Diencephalon (tissue), 1 donor: Measurements from ENCODE around the gene SAMHD1. TPM values are rescaled to one million over a fixed set of nuclear protein-coding genes. Genes with fewer than 3 reads are reported as not detected.

Experiments used
- total RNA-seq: library from RNA; depleted of rRNA; stranded (reverse); fragments of >200 nt; gene quantifications from one replicate; pipeline ENCODE4 v1.2.3, GENCODE V29; 2014

SAMHD1 gene
- total RNA-seq = 67.1 TPM

DNA sequence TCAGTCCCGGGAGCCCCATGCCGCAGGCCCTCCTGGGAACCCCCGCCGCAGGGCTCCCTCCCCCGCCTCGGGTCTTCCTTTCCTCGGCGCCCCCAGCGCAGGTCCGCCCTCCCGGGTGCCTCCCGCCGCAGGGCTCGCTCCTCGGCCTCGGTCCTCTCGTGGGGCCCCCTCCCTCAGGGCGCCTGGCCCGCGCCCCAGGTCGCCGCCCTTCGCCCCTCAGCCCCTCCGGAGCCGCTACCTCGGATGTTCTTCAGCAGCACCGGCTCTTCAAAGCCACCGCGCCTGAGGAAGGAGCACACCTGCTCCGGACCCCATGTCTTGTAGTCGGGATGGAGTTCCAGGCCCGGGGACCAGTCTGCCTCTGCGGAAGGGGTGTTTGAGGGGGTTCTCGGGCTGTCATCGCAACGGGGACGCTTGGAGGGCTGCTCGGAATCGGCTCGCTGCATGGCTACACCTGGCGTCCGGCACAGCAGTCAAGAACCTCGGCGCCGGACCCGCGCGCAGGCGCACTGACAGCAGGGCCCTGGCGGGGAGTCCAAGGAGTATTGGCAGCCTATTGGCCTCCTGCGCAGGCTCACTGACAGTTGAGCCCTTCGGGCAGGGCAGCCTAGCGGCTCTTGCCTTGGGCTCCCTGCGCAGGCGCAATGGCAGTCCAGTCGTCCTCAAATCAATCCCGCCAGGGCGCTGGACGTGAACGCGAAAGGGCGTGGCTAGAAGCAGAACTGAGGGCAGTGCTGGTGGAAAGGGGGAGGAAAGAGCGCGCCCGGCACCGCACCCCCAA, at the start of gene SAMHD1:
Gene SAMHD1, minus strand, starts transcription at position 511 of the 781 bp plus-strand sequence. Its CDS starts 65 bp downstream, at position 446.

DNA sequence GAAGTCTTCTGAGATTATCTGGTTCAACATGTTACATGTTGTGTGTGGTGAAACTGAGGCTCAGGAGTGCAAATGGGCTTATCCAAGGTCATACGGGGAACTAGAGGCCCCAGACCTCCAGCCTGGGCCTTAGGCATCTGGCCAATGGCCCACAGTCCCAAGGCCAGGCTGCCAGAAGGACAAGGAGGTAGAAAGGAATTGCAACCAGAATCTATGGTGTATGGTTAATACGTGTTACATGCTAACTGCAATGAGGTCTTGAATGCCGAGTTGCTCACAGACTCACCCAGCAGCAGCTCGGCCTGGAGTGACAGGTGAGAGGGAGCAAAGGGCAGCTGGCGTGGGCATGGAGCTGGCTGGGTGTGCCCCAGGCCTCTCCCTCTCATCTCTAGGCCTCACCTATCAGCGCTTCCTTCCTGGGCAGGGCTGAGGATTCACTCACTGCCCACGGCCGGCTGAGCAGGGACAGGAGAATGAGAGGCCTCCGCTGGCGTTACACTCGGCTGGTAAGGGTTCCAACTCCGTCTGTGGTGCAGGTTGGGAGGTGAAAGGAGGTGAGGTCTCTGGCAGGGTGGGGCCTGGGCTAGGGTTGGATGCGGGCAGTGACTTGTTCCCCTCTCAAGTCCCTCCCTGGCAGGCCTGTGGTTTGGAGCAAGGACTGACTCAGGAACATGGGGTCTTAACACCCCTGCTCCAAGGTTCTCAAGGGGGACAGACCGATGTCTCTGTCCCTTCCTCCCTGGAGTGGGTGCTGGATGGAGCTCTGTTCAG, 75.6 kb downstream of the SAMHD1 start, which contains the start of gene TLDC2:
Gene TLDC2, plus strand, starts transcription at position 437 of the 771 bp plus-strand sequence. Its CDS starts 37 bp downstream, at position 474.

Other genes starting within 250 kb of the SAMHD1 start
- gene NDRG3, start 205.6 kb downstream of the SAMHD1 start, total RNA-seq = 77.5 TPM
- gene DSN1, start 177.9 kb downstream of the SAMHD1 start, total RNA-seq = 8.3 TPM
- 1.2 TPM for gene TLDC2, start 75.6 kb downstream of the SAMHD1 start, total RNA-seq
- 22.6 TPM for gene RBL1, start 144.3 kb upstream of the SAMHD1 start, total RNA-seq
- 134 TPM for gene RPN2, start 227.6 kb upstream of the SAMHD1 start, total RNA-seq
- 9.9 TPM for gene MROH8, start 227.8 kb upstream of the SAMHD1 start, total RNA-seq